ENCODE results near the gene COX8A.

The COX8A gene

GRCh38 chr11:64020976-64021756 is 46.7 kb downstream of the COX8A start:
- DNase-seq, result peak; percentile 65

- DNase-seq, result no peak
These were observed 47.3 kb downstream of the COX8A start for GRCh38 chr11:64021757-64022093.

- no peak for DNase-seq
These were observed 47.8 kb downstream of the COX8A start for GRCh38 chr11:64022125-64022784.

- no peak for DNase-seq
These were observed 49.6 kb downstream of the COX8A start for GRCh38 chr11:64023712-64024710.

- DNase-seq, result no peak
These were observed 50.8 kb downstream of the COX8A start for GRCh38 chr11:64025205-64025604.

All from right kidney (tissue), 1 donor.